Body of pancreas (tissue), 4 donors: ENCODE results near the gene PDF. TPM values are rescaled to one million over a fixed set of nuclear protein-coding genes. Genes with fewer than 3 reads are reported as not detected.

ENCODE experiments used
- ATAC-seq: fragments of 150-250 bp; one replicate; pipeline ENCODE4 v1.9.1; 2016
- DNase-seq, 4 donors: peaks; one replicate each; pipeline ENCODE4 v3.0.0-alpha.2; 2019
- H3K27ac ChIP-seq, 4 donors: fragments of 200-600 bp; sonication (generic); 1 replicate in 3 of 4; 2 replicates in 1 of 4; pipeline versions ENCODE4 v1.5.1 to v1.6.1; 2016 to 2019; ENCODE audit warnings: mild to moderate bottlenecking in 1 of 4, mixed read lengths in 1 of 4, moderate library complexity in 1 of 4
- H3K27me3 ChIP-seq, 2 donors: fragments of 200-600 bp; sonication (generic); one replicate each; pipeline ENCODE4 v1.6.0; 2016; ENCODE audit warnings: mild to moderate bottlenecking in 1 of 2
- H3K36me3 ChIP-seq, 2 donors: fragments of 200-600 bp; sonication (generic); replicated peaks in 1 of 2; 2 replicates each; pipeline ENCODE4 v1.5.1; 2016; ENCODE audit warnings: low read depth in 2 of 2; ENCODE audit not compliant: insufficient read depth in 1 of 2
- H3K4me1 ChIP-seq: fragments of 200-600 bp; sonication (generic); one replicate; pipeline ENCODE4 v1.6.0; 2016
- H3K4me3 ChIP-seq, 2 donors: fragments of 200-600 bp; sonication (generic); 1 replicate in 1 of 2; 2 replicates in 1 of 2; pipeline ENCODE4 v1.5.1; 2016 to 2019
- H3K9me3 ChIP-seq, 3 donors: fragments of 200-600 bp; sonication (generic); 1 replicate in 2 of 3; 2 replicates in 1 of 3; pipeline ENCODE4 v1.5.1; 2016
- CTCF ChIP-seq, 7 experiments: fragments of 450-650 bp in 4 of 7; fragments of 200-600 bp in 3 of 7; sonication (generic) in 3 of 7; IDR thresholded peaks; one replicate each; pipeline ENCODE4 v1.5.1; 2016 to 2019; ENCODE audit warnings: antibody characterized with exemption in 7 of 7
- POLR2A ChIP-seq, 3 donors: fragments of 450-650 bp; IDR thresholded peaks; one replicate each; pipeline ENCODE4 v1.6.1; 2016; ENCODE audit warnings: antibody characterized with exemption in 3 of 3, mild to moderate bottlenecking in 2 of 3
- WGBS, 2 donors: methylation state at CpG; one replicate each; pipeline ENCODE4 v1.1.5; 2017; 5-methylcytosine and 5-hydroxymethylcytosine counted together
- intact Hi-C: fragments of 100-400 bp; cut with DNase I; formaldehyde crosslinking; loops from one replicate; pipeline ENCODE4 v1.15.1; 2023
- total RNA-seq, 2 donors: library from RNA; depleted of rRNA; stranded (reverse); fragments of >200 nt; gene quantifications; one replicate each; pipeline ENCODE4 v1.1.0, GENCODE V29; 2016

The PDF gene
- total RNA-seq, 2 donors from 2014 or later: 38.1 to 45.2 TPM

- Histone ChIP-seq H3K27me3 (no peaks in the 10 kb centered on the region), H3K9me3 (no peaks in the 10 kb centered on the region), H3K27ac (no peak overlapping the region), H3K4me1 (peaks cover 3% of the 10 kb centered on the region), H3K4me3 (no peak overlapping the region), H3K36me3 (no peaks in the 10 kb centered on the region)
- ATAC-seq (no peak), DNase-seq (no peak)
- WGBS, 2 donors: 51 to 60% methylated on average over 4 of the region's 4 CpGs
- intact Hi-C loops: no loop called here
- TF ChIP-seq POLR2A (IDR thresholded peaks at IDR 0.05) (no peak), CTCF (IDR thresholded peaks at IDR 0.05) (no peak)
Measured at GRCh38 chr16:69283851-69284250, 46.5 kb downstream of the PDF start.

DNA sequence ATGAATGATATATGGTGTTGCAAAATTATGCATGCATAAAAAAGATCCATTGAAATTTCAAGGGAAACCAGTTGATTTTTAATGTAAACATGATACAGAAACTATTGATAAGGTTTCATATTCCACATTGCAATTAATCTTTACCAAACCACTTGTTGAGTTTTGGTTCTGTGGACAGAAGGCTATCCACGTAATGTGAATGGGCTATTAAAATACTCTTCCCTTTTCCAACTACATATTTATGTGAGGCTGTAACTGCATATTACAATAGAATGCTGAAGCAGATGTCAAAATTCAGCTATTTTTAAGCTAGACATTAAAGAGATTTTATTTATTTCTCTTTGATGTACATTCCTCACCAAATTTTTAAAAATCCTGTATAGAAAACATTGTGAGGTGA lies 53.0 kb downstream of the PDF start:
- no peak for ATAC-seq
- no peaks in the 10 kb centered on the region for H3K27me3 ChIP-seq
- H3K4me1 ChIP-seq: no peaks in the 10 kb centered on the region
- H3K4me3 ChIP-seq: no peak overlapping the region
- TF ChIP-seq CTCF (IDR thresholded peaks at IDR 0.05) (no peak), POLR2A (IDR thresholded peaks at IDR 0.05) (no peak)
- DNase-seq: no peak
- WGBS, 2 donors: 64 to 87% methylated on average over 1 of the region's 1 CpG
- no peak overlapping the region for H3K27ac ChIP-seq
- H3K36me3 ChIP-seq: no peaks in the 10 kb centered on the region
- no peaks in the 10 kb centered on the region for H3K9me3 ChIP-seq
- intact Hi-C loops: no loop called here

Other genes starting within 250 kb of the PDF start
- under 1 TPM; 0.26 to 0.99 TPM for gene HAS3, start 224.9 kb downstream of the PDF start, total RNA-seq
- gene CHTF8, start 198.0 kb downstream of the PDF start, total RNA-seq: 10 to 100 TPM; 35.3 to 39.4 TPM
- 10 to 100 TPM in 1 of 2 donors, 1 to 10 TPM in 1; 9.2 to 12.2 TPM for gene UTP4, start 197.9 kb downstream of the PDF start, total RNA-seq
- gene SNTB2, start 143.4 kb downstream of the PDF start, total RNA-seq: 10 to 100 TPM; 11.2 to 13.5 TPM
- gene VPS4A, start 19.2 kb downstream of the PDF start, total RNA-seq: 10 to 100 TPM; 29.8 to 30.7 TPM
- 10 to 100 TPM; 39.4 to 46.8 TPM for gene COG8, start 9.0 kb upstream of the PDF start, total RNA-seq
- 1 to 10 TPM; 3.3 to 8.8 TPM for gene NIP7, start 9.2 kb upstream of the PDF start, total RNA-seq
- gene TMED6, start 21.2 kb upstream of the PDF start, total RNA-seq: 10 to 100 TPM; 23.1 to 62.8 TPM
- gene TERF2, start 55.4 kb upstream of the PDF start, total RNA-seq: 10 to 100 TPM; 11.4 to 27.7 TPM
- gene CYB5B, start 94.0 kb upstream of the PDF start, total RNA-seq: 10 to 100 TPM in 1 of 2 donors, 1 to 10 TPM in 1; 8.2 to 20.0 TPM
- 10 to 100 TPM; 38.1 to 38.9 TPM for gene NFAT5, start 235.4 kb upstream of the PDF start, total RNA-seq